Effector memory CD4-positive, alpha-beta T cell (primary cell): Measurements from ENCODE around the gene SLC22A1.
"Not testable (repeated sequence)": the region's sequence is repeated elsewhere in the genome, so short reads cannot be mapped to it uniquely, and the experiment has no call there.

Experiments
- DNase-seq, 3 donors: peaks; one replicate each; pipeline ENCODE4 v3.0.0-alpha.2; 2020
- H3K27ac ChIP-seq: 2 replicates; pipeline ENCODE4 v1.7.0; 2013; ENCODE audit warnings: mild to moderate bottlenecking, low read length, moderate library complexity; ENCODE audit not compliant: insufficient read depth, poor library complexity, severe bottlenecking
- H3K27me3 ChIP-seq: replicated peaks from 2 replicates; pipeline ENCODE4 v1.7.0; 2013; ENCODE audit warnings: mild to moderate bottlenecking, low read length; ENCODE audit not compliant: insufficient read depth, control insufficient read depth, poor library complexity, severe bottlenecking
- H3K36me3 ChIP-seq: 2 replicates; pipeline ENCODE4 v1.7.0; 2013; ENCODE audit warnings: mild to moderate bottlenecking, low read length, moderate library complexity; ENCODE audit not compliant: control insufficient read depth, insufficient read depth
- H3K4me1 ChIP-seq: 2 replicates; pipeline ENCODE4 v1.7.0; 2013; ENCODE audit warnings: low read length, mild to moderate bottlenecking; ENCODE audit not compliant: control insufficient read depth, insufficient read depth, poor library complexity, severe bottlenecking
- H3K4me3 ChIP-seq: 2 replicates; pipeline ENCODE4 v1.7.0; 2013; ENCODE audit warnings: low read length, low read depth, mild to moderate bottlenecking; ENCODE audit not compliant: insufficient read depth, poor library complexity, severe bottlenecking
- H3K9me3 ChIP-seq: 2 replicates; pipeline ENCODE4 v1.7.0; 2013; ENCODE audit warnings: mild to moderate bottlenecking, low read length, moderate library complexity; ENCODE audit not compliant: control insufficient read depth

Gene SLC22A1

GRCh38 chr6:160118620-160119229 lies 2.9 kb upstream of the SLC22A1 start:
- Histone ChIP-seq H3K9me3 (no peaks in the 10 kb centered on the region), H3K4me3 (no peak overlapping the region), H3K4me1 (no peaks in the 10 kb centered on the region), H3K27ac (no peak overlapping the region), H3K36me3 (no peaks in the 10 kb centered on the region), H3K27me3 (no peaks in the 10 kb centered on the region)
- no peak for DNase-seq

- Histone ChIP-seq H3K9me3 (no peaks in the 10 kb centered on the region), H3K27ac (no peak overlapping the region), H3K36me3 (no peaks in the 10 kb centered on the region), H3K27me3 (no peaks in the 10 kb centered on the region), H3K4me3 (no peak overlapping the region), H3K4me1 (no peaks in the 10 kb centered on the region)
- no peak for DNase-seq
Observed at GRCh38 chr6:160120087-160120486, 1.5 kb upstream of the SLC22A1 start.

GRCh38 chr6:160121981-160122380 lies 366 bp downstream of the SLC22A1 start:
- Histone ChIP-seq H3K36me3 (no peaks in the 10 kb centered on the region), H3K27ac (no peak overlapping the region), H3K4me1 (no peaks in the 10 kb centered on the region), H3K27me3 (no peaks in the 10 kb centered on the region), H3K4me3 (no peak overlapping the region), H3K9me3 (no peaks in the 10 kb centered on the region)
- DNase-seq = no peak

GRCh38 chr6:160122744-160123143 lies 1.1 kb downstream of the SLC22A1 start:
- no peak overlapping the region for H3K27ac ChIP-seq
- H3K4me3 ChIP-seq = no peak overlapping the region
- H3K27me3 ChIP-seq = no peaks in the 10 kb centered on the region
- no peaks in the 10 kb centered on the region for H3K9me3 ChIP-seq
- H3K36me3 ChIP-seq = no peaks in the 10 kb centered on the region
- no peaks in the 10 kb centered on the region for H3K4me1 ChIP-seq
- DNase-seq = no peak

- Histone ChIP-seq H3K27me3 (no peaks in the 10 kb centered on the region), H3K4me1 (no peaks in the 10 kb centered on the region), H3K27ac (no peak overlapping the region), H3K9me3 (no peaks in the 10 kb centered on the region), H3K4me3 (no peak overlapping the region), H3K36me3 (no peaks in the 10 kb centered on the region)
- DNase-seq = no peak
Observed at GRCh38 chr6:160124007-160124406, 2.4 kb downstream of the SLC22A1 start.

- Histone ChIP-seq H3K9me3 (no peaks in the 10 kb centered on the region), H3K36me3 (no peaks in the 10 kb centered on the region), H3K27me3 (no peaks in the 10 kb centered on the region), H3K4me3 (no peak overlapping the region), H3K27ac (no peak overlapping the region), H3K4me1 (no peaks in the 10 kb centered on the region)
- no peak for DNase-seq
Observed at GRCh38 chr6:160124605-160125004, 3.0 kb downstream of the SLC22A1 start.

GRCh38 chr6:160125105-160125504 lies 3.5 kb downstream of the SLC22A1 start:
- not testable (repeated sequence) for H3K9me3 ChIP-seq, H3K4me3 ChIP-seq, H3K36me3 ChIP-seq, H3K27me3 ChIP-seq, H3K4me1 ChIP-seq, DNase-seq, H3K27ac ChIP-seq

GRCh38 chr6:160127270-160128124 lies 5.9 kb downstream of the SLC22A1 start:
- H3K9me3 ChIP-seq = no peaks in the 10 kb centered on the region
- no peak overlapping the region for H3K4me3 ChIP-seq
- no peak for DNase-seq
- no peaks in the 10 kb centered on the region for H3K36me3 ChIP-seq
- H3K4me1 ChIP-seq = no peaks in the 10 kb centered on the region
- no peak overlapping the region for H3K27ac ChIP-seq
- H3K27me3 ChIP-seq = no peaks in the 10 kb centered on the region

- Histone ChIP-seq H3K4me1 (no peaks in the 10 kb centered on the region), H3K27ac (no peak overlapping the region), H3K4me3 (no peak overlapping the region), H3K27me3 (no peaks in the 10 kb centered on the region), H3K9me3 (no peaks in the 10 kb centered on the region), H3K36me3 (no peaks in the 10 kb centered on the region)
- no peak for DNase-seq
Observed at GRCh38 chr6:160128125-160128683, 6.6 kb downstream of the SLC22A1 start.

GRCh38 chr6:160128879-160129516 lies 7.4 kb downstream of the SLC22A1 start:
- Histone ChIP-seq H3K36me3 (no peaks in the 10 kb centered on the region), H3K9me3 (no peaks in the 10 kb centered on the region), H3K4me1 (no peaks in the 10 kb centered on the region), H3K27ac (no peak overlapping the region), H3K27me3 (no peaks in the 10 kb centered on the region), H3K4me3 (no peak overlapping the region)
- DNase-seq = no peak
